NB4 (cell line): ENCODE results near the gene FGF4.

Experiments
- DNase-seq: peaks from one replicate; pipeline ENCODE4 v3.0.0; 2010; ENCODE audit warnings: low read depth
- H3K4me3 ChIP-seq: one replicate; pipeline ENCODE4 v1.5.1; 2011; ENCODE audit warnings: mild to moderate bottlenecking, low read depth, low read length, moderate library complexity
- CTCF ChIP-seq: IDR thresholded peaks from one replicate; pipeline ENCODE4 v1.5.1; 2012; ENCODE audit warnings: low read depth, low read length
- MAX ChIP-seq: IDR thresholded peaks from 2 replicates; pipeline ENCODE4 v1.6.1; 2011; ENCODE audit warnings: low read depth, low read length
- MYC ChIP-seq: IDR thresholded peaks from 2 replicates; pipeline ENCODE4 v1.6.1; 2011; ENCODE audit warnings: low read depth, low read length
- POLR2A ChIP-seq: IDR thresholded peaks from 2 replicates; pipeline ENCODE4 v1.6.1; 2011; ENCODE audit warnings: mild to moderate bottlenecking; ENCODE audit not compliant: insufficient read length; ENCODE audit errors: extremely low read depth

The FGF4 gene

GRCh38 chr11:69808667-69809086 is 33.5 kb upstream of the FGF4 start:
- no peak for TF ChIP-seq MAX
- no peak for TF ChIP-seq POLR2A
- no peak for TF ChIP-seq MYC
- TF ChIP-seq CTCF, result no peak
- H3K4me3 ChIP-seq, result no peak overlapping the region
- DNase-seq, result no peak

- no peak for DNase-seq
- no peak for TF ChIP-seq POLR2A
- TF ChIP-seq CTCF, result no peak
- no peak for TF ChIP-seq MAX
- TF ChIP-seq MYC, result no peak
- H3K4me3 ChIP-seq, result no peak overlapping the region
Observed at GRCh38 chr11:69807106-69807815, 32.1 kb upstream of the FGF4 start.

- TF ChIP-seq CTCF (no peak), MYC (no peak), POLR2A (no peak), MAX (peak; percentile 49; the same call in 1 of the 2 replicates)
- DNase-seq, result no peak
- H3K4me3 ChIP-seq, result no peak overlapping the region
Observed at GRCh38 chr11:69804769-69805508, 29.8 kb upstream of the FGF4 start.

GRCh38 chr11:69803604-69804218 is 28.6 kb upstream of the FGF4 start:
- no peak for TF ChIP-seq POLR2A
- no peak for TF ChIP-seq MYC
- no peak for TF ChIP-seq CTCF
- no peak for TF ChIP-seq MAX
- no peak for DNase-seq
- no peak overlapping the region for H3K4me3 ChIP-seq

- TF ChIP-seq POLR2A, result no peak
- TF ChIP-seq CTCF, result no peak
- no peak for TF ChIP-seq MYC
- no peak for TF ChIP-seq MAX
- no peak overlapping the region for H3K4me3 ChIP-seq
- DNase-seq, result no peak
Observed at GRCh38 chr11:69803022-69803421, 27.9 kb upstream of the FGF4 start.
